GM21390 (cell line): ENCODE data around the gene MICAL3.
A peak's percentile ranks its signal among the peaks of the same experiment; 100 is the strongest.

Experiments
- ATAC-seq: cut with Tn5 transposase; IDR thresholded peaks from one replicate; pipeline ENCODE4 v1.9.1; 2021; ENCODE audit not compliant: unreplicated experiment

Gene MICAL3

DNA sequence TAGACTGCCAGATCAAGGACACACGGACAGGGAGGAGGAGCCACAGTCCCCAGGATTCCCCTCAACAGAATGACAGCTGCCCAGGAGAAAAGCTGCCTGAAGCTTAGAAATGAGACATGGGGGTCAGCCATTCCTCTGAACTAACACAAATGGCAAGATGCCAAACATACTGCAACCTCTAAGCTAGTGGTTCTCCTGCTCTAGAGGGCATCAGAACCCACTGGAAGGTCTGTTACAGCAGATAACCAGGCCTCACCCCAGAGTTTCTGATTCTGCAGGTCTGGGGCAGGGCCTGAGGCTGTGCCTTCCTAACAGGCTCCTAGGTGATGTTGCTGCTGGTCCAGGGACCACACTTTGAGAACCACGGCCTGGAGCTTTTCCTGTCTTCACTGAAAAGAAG is 221.5 kb downstream of the MICAL3 start:
- ATAC-seq: no peak

DNA sequence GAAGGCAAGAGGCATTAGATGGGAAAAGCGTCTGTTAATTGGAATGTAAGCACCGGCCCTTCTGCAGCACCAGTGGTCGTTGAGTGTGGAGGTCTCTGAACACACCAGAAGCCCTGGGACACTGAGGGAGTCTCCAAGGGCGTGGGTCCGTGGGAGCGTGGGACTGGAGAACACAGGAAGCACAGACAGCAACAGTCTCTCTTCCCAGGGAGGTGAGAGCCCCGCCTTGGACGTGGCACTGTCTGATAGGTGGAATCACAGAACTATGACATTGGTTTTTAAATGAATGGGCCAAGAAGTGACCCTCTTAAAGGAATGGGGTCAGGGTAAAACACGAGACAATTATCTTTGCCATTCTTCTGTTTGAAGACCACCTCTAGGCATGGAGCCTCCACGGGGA is 221.9 kb downstream of the MICAL3 start:
- no peak for ATAC-seq

DNA sequence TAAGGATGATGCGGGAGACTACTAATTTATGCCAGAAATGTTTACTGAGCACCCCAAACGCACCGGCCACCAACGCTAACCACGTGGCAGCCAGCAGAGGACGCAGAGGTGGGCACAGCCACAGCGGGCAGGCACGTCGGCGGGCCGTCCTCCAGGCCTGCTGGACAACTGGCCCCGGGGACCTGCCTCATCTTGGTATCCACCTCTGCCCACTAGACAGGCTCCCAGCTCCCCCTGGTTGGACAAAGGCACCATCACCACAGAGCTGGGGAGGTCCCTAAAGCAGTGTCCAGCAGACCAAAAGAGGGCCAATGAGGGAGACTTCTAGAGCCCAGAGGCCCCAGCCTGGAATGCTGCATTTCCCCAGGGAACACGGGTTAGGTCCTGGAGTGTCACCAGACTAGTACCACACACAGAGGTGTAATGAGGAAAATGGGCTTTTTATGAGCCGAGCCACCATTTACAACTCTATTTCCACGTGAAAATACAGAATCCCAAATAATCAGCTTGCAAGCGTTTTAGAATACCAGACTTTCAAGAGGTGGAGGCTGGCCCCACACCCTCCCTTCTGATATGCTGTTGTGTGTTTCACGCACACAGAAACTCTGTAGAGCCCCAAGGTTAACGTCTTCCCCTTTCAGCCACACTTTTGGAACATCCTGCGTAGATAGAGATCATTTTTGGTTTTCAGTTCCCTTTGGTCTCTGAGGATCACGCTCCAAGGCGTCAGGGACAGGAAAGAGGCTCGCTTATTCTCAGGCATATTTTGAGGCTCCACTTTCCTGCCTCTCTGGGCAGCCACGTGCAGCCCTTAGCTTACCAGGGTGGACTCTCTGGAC is 226.4 kb downstream of the MICAL3 start:
- peak; percentile 41 for ATAC-seq

DNA sequence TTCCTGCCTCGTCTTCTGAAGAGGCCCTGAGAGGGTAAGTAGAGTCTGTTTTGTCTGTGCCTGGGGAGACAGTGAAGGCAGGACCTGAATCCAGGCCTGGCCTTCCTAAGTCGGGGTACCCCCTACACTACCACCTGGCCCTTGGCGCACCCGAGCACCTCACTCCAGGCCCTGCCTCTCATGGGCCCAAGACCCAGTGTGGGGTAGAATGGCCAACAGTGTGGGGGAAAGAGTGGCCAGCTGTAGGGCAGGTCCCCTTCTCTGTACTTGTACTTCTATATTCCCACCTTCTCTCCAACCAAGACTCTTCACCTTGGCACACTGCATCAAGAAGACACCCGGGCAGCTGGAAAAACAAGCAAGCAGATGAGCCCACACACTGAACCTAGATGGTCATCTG is 227.7 kb downstream of the MICAL3 start:
- no peak for ATAC-seq

DNA sequence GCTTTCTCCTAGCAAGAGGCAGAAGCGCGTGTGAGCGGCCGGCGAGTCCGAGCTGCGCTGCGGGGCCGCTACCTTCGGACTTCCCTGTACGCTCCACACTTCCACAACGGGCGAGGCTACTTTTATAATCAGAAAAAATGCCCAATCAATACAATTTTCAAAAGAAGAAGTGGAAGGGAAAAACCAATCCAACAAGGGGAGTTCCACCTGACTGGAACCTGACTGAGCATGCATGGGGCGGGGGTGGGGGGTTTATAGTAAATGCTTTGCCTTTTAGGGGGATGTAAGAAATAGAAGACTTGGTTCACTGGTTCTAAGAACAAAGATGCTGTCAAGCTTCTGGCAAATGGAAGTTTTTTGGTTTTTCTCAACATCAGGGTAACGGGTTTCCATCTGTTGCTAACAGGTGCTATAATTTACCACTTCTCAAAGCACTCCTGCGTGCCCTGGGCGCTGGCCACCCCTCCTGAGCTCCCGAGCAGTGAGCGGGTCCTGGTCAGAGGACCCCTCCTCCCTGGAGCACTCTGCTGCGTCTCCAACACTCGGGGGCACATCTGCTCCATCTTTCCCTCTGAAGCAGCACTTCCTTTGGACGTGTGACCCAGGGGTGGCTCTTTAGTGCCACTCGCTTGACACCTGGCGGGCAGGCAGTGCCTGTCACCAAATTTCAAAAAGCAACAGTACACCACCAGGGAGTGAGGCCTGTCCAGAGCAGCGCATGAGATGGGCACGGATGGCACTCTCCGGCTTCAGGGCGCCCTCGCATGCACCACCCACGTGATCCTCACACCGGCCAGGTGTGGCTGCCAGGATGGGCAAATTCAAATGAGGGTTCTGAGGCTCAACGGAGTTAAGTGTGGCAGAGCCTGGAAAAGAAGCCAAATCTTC is 228.5 kb downstream of the MICAL3 start:
- no peak for ATAC-seq

DNA sequence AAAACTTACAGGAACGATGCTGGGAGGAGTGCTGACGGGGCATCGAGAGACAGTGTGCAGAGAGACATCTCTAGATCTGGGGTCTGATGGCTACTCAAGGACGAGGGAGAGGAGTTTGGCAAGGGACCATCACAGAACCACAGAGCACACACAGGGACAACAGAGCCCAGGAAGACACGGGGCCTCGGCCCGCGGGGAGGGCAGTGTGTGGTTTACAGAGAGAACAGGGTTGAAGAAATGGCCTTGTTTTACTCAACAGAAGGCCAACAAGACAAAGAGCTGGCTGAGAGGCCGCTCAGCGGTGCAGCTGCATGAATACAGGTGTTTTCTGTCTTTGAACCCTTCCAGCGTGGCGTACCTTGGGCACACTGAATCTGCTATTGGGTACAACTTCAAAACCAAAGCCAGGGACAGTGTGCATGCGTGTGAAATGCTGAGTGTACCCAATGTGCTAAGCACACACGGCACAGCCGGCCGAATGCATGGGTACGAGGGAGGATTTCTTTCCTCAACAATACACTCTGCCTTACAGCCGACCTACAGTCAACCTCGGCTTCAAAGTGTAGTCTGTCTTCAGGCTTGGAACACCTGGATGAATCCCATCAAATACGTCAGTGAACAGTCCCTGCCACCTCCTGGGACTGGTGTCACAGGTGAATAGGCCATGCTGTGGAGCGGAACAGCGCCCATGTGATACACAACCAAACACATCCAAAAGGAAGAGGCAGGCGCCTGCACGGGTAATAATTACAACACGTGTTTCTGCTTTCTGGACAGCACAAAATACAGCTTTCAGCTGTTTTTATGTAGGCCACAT is 229.4 kb downstream of the MICAL3 start:
- ATAC-seq: no peak

DNA sequence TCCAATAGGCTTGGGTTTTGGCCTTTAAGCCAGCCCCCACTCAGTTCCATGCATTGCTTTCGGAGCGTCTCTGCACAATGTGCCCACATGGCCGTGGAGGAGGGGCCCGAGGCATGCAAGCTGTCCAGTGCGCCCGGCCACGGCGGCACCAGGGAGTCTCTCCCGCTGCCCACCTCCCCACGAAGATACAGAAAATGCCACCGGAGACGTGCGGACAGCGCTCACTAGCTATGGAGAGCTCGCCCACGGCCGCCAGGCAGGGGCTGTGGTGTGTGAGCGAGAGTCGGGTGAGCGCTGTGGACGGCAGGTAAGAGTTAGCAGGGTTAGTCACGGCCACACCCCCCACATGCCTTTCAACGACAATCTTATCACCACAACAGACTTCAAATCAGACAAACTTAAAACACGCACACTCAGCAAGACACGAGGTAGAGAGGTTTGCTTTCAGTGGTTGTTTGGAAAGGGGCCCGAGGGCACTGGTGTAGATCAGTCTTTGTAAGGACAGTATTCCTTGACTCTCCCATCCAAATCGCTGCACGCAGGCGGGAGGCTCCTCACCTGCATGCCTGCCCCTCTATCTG is 231.4 kb downstream of the MICAL3 start:
- ATAC-seq: no peak

DNA sequence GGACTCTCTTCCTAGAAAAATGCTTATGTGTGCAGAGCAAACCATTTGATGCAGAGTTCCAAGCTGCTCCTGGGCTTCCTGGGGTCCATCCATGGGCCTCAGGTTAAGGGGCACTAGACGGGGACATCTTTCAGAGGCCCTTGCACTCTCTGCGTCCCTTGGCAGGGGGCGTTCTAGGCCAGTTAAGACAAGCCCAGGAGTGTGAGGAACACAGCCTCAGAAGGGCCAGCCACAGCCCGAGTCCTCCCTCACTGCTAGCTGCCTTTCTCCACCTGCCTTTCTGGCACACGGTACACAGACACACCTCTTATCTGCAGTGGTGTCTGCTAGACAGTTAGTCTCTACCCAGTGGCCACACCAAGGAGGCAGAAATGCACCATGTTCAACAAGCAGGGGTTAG is 232.1 kb downstream of the MICAL3 start:
- ATAC-seq: no peak

DNA sequence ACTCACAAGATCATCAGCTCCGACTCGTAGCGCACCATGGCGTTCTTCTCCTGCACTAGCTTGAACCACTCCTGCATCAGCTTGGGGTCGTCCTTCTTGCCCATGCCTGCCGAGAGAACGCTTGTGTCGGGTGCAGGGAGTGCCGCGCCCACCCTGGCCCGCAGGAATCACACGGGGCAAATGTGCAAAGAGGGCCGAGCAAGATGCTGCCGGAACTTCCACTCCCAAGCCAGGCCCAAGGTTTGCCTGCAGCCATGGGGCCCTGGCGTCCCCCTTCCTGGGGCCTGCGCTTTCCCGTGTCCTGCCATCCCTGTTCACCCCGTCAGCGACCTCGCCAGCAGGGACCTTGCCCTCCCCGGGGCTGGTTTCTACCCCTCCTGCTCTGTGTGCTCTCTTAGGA is 233.2 kb downstream of the MICAL3 start:
- no peak for ATAC-seq

DNA sequence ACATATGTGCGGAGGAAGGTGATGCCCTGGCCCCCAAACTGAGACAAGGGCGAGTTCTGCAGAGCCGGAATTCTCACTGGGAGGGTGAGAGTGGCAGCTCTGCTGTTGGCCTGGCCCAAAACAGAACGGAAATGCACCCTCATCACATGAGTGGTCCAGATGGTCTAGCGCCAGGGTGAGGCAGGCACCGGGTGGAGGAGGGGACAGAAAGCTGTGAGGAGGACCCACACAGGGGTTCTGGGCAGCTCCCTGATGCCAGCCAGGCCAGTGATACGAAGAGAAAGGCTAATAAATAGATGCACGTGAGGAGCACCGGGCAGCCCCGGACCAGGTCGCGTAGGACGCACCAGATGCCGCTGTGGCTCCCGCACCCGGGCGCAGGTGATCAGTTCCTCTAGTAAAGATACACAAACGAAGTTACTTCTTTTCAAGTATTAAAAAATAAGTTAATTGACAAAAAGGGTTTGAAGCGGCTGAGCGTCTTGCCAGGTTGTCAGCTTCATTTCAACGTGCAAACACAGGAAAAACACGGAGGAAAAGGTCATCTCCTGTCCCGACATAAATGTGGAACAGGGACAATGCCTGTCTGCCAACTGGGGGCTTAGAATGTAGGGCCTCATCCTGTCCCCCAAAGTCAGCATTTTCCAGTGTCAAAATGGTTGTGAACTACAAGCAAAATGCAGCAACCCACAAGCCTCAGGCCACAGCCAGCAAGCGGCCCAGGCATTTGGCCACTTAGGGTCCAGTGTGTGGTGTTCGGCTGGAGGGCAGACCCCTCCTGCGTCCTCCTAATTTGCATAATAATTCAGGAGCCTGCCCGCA is 234.8 kb downstream of the MICAL3 start:
- ATAC-seq: no peak

DNA sequence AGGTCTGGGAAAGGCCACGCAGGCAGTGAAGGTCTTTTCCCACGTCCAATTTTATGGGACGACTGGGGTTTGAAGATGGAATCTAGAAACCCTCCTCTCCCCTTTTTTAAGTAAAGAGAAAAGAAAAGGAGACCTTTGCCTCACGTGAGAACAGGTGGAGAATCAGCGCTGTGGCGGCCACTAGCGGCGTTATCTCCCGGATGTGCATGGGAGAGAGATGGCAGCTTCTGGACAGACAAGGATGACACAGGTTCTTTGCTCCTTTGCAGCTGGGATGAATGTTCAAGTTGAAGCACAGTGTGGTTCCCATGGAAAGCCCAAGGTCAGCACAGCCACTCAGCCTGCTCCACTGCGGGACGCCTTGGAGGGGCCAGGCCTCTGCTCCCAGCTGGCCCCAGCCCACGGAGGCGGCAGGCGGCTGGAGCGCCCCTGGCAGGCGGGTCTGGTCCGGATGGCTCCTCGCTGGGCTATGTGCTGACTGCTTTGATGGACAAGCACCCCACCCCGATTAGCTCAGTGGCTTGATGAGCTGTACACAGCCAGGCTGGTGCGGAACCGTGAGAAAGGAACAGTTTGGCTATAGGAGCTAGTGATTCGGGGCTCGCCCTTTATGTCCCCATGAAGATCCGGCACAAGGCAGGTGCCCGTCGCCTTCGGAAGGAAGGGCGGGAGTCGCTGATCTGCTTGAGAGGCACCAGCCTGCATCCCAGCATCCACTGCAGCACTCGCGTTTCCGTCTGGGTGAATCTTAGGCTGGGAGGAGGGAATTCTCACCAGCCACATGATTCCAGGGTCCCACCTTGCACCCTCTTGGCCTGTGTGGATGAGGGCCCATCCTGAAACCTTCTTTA is 235.6 kb downstream of the MICAL3 start:
- no peak for ATAC-seq

DNA sequence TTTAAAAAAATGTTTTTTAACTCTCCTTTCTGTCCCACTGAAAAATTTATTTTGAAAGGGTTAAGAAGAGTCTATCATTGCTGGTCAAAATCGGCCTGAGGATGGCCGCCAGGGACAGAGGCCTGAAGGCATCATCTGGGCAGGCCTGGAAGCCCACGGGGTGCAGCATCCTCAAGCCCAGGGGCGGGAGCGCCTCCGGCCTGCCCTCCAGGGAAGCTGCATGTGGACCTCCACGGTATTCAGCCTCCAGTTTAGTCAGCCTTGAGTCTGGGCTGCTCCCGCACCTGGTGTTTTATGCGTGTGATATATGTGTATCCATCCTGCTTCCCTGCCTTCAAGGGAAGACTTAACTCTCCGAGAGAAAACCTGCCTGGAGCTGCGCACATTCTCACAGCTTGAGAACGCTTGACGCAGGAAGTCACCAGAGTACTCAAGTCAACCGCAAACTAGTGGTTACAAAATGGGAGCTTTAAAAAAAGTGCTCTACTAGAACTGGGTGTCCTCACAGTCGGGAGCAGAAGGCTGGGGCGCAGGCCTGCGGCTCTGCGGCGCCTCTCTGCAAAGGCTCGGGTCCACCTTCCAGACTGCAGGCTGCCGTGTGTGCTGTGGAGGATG is 236.5 kb downstream of the MICAL3 start:
- ATAC-seq: no peak

DNA sequence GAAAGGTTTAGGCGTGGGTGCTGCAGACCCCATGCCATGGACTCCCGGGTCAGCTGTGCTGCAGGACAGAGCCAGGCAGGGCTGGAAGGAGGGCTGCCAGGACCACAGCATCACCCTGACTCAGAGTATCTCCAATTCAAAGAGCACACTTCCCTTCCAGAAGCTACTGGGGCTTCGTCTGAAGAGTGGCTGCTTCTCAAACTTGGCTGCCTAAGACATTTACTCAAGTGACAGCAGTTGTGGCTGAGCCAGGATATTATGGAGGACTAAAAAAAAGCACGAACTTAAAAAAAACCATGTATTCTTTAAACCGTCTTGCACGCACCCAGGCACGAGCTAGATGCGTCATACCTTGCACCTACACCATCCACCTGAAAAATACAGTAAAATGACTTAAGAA is 237.1 kb downstream of the MICAL3 start:
- no peak for ATAC-seq

DNA sequence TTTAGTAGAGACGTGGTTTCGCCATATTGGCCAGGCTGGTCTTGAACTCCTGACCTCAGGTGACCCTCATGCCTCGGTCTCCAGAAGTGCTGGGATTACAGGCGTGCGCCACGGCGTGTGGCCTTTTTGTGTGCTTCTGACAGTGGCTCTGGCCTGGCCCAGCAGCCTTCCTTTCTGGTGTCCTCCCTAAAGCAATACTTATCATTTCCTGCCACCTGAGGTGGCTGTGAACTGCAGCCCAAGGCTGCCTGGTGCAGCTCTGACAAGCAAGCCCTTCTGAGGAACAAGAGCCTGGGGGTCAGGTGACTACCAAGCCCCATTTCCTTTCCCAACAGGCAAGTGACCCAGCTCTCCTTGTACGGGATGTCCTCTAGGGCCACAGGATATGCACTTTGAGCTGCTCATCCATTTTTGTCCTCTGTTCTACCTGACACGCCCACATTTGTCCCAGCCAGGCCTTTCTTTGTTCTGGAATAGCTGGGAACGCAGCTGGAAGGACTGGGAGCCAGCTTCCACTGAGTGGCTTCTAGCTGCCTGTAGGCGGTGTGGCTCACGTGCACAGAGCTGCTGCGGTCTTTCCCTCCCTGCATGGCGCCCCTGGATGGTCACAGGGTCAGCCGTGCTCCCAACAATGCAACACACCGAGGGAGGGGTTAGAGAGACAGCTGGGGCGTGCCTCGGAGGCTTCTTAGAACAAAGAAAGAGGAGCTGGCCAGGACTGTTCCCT is 237.8 kb downstream of the MICAL3 start:
- ATAC-seq: no peak

DNA sequence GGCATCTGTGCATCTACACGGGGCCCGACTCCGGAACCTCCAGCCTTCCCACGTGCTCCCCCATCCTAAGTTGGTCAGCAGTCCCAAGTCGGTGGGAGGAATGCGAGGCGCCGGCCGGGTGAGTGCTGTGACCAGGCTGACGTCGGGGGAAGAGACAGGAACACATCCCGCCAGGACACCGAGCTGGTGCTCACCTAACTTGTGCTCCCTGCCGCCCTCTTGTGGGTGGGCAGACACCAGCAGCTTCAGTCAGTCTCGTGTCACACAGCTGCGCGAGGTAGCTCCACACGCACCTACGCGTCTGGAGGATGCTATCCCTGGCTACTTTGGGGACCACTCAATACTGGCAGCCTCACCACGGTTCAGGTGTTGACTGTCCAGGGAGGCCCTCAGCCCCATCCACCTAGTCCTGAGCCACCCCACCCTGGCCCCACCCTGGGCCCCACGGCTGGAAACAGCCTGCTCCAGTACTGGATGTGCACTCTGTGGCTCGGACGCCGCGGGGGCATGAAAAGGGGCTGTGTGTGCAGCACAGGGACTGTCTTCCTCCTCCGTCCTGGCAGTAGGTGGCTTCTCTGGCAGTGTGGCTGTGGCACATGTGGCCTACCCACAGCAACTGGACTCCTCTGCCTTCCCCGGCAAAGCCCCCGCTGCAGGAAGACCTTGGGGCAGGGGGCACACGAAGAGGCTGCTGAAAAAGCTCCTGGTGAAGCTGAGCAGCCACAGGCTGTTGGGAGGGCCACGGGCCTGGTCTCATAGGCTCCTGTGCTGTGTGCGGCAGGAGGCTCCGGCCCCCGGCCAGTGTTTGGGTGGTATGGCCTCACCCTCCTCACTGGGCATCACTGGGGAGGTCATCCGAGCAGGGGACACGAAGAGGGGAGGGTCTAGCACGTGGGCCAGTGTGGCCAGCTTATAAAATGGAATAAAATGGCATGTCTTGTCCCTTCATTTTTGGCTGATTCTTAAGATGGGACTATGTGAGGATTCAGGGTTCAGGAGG is 238.9 kb downstream of the MICAL3 start:
- no peak for ATAC-seq

DNA sequence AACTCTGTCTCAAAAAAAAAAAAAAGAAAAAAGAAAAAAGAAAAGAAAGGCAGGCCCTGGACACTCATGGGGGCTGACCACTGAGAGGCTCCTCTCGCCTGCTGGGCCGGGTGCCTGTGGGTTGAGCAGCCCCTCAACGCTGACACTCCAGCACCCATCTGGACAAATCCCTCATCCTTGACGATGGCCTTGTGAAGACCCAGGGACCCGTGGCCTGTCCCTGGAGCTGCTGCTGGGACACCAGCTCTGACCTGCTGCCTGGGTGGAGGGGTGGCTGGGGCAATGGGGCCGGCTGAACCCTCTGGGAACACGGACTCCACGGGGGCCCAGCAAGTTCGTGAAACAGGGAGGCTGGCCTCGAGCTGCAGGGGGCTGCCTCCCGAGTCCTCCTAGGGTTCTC is 239.6 kb downstream of the MICAL3 start:
- no peak for ATAC-seq
